ENCODE data around the gene CD34.

CD34 gene

DNA sequence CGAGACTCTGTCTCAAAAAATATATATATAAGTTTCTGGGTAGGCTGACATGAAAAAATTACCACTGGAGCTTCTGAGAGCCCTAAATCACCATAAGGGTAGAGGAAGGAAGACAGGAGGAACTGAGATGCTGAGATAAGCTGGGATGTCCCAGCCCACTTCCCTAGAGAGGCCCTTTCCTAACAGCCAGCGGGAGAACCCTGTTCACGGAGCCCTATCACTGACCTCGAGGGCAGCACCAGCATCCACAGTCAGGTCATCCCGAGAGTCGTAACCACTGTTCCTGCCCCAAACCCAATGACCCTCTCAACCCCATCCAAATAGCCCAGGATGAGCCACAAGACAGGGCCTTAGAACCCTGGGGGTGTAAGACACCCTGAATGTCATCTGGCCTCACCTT, 77.5 kb downstream of the CD34 start:
- DNase-seq (ENCODE audit: low read depth in 2 of 2): no peak

DNA sequence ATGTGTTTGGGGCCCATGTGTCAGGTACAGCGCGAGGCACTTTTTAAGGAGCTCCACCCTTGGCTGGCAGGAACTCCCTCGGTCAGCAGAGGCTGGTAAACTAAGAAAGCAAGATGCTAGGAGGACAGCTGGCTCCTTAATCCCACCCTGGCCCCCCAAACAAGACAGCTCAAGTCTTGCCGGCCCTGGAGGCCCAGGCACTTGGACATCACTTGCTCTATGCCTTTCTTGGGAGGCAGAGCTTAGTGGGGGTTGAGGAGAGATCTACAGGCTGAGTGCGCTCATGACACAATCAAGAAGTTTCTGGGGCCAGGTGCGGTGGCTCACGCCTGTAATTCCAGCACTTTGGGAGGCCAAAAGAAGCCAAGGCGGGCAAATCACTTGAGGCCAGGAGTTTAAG, 78.1 kb downstream of the CD34 start:
- no peak for DNase-seq (ENCODE audit: low read depth in 2 of 2)

DNA sequence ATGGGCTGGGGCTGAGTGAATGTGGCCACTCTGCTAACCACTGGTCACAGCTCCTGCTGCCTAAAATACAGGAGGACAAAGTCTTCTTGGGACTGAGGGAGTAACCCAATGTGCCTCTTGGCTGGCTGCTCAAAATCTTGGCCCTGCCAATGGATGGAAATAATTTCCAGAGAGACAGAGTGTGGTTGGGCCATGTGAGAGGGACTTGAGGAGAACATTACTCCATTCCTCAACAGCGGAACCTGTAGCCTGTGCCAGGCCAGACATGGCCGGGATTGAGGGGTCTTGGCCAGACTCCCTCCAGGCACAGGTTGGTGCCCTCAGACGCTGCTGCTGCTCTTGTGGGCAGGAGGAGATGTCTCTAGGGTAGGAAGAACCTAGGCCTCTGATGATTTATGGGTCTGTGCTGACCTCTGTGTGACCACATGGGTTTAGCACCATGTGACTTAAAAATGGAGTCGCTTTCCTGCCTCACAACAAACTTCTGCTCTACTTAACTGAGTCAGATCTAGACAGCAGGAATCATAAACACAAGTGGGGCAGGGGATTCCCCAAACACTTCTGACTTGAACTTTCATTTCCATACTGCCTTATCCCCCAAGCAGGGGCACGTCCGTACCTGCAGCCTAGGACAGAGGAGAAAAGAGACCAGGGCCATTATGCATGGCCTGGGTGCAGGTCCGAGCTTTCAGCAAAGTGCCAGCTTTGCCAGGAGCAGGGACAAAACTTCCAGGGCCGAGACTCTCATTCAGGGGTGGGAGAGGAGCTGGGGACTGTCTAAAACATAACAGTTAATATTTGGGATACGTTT, 79.2 kb downstream of the CD34 start:
- no peak for DNase-seq (ENCODE audit: low read depth in 2 of 2)

All from stimulated activated CD8-positive, alpha-beta memory T cell treated with anti-CD3 and anti-CD28 coated beads, Interleukin-2, amount 100 ng/mL, for 1 hour (primary cell).